ENCODE data around the gene CDC42SE1. TPM values are rescaled to one million over a fixed set of nuclear protein-coding genes. Genes with fewer than 3 reads are reported as not detected.

CDC42SE1 gene
- 10 to 100 TPM; 26.1 to 45.6 (median 30.5) TPM for total RNA-seq
- polyA plus RNA-seq, result 10 to 100 TPM; 28.6 to 34.1 TPM
- long read RNA-seq, donor 1, transcript CDC42SE1-201 (5 exons, 3,045 nt), result major isoform, 9 of 26 reads
- long read RNA-seq, donor 1, partial matches to known transcripts, result 3 of 26 reads
- long read RNA-seq, donor 1, other reads (novel, unspliced or antisense), result 13 of 26 reads
- long read RNA-seq, donor 2, transcript CDC42SE1-201 (5 exons, 3,045 nt), result major isoform, 15 of 35 reads
- long read RNA-seq, donor 2, partial matches to known transcripts, result 4 of 35 reads
- long read RNA-seq, donor 2, other reads (novel, unspliced or antisense), result 12 of 35 reads
- long read RNA-seq, donor 3, transcript CDC42SE1-201 (5 exons, 3,045 nt), result major isoform, 20 of 41 reads
- long read RNA-seq, donor 3, partial matches to known transcripts, result 2 of 41 reads
- long read RNA-seq, donor 3, other reads (novel, unspliced or antisense), result 17 of 41 reads

DNA sequence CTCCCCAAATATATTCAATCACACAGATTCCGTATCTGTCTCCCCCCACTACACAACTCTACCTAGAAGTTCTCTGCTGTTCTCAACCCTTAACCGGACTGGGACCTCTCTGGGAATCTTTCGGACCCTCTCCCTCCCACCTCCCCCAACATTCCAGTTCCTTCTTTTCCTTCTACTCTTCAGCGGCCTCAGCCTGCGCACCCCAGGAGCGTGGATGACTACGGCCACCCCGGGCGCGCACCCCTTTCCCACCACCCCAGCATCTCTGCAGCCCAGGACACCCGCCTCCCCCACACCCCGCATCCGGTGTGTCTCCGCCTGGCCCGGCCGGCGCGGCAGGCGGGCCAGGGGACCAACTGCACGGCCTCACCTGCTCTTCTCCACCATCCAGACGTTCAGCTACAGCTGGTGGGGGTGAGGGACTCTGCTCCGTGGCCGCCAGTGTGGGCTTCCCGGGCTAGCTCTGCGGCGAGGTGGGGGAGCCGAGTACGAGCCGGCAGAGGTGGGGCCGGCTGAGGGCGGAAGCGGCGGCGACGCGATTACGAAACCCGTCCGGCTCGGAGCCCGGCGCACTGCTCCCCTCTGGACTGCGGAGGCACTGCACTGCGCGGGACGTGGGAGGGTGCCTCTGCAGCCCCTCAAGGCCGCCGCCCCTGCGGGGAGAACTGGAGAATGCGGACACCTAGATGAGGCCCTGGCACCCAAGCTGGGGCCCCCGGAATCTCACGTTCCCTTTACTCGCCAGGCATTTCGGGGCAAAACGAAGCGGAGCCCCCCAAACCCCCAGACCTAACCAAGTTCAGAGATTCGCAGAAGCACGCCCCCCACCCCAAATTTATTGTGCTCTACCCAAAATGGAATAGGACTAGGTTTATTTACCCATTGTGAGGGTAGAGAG is at the start of gene CDC42SE1:
Gene CDC42SE1 (minus strand): TSS at position 514 of the 898 bp plus-strand sequence. CDS start 3,892 bp downstream, outside the sequence.
- intact Hi-C loops (cut with DNase I), result loop anchor here in 3 of 10 donors (1.0 to 10.0 kb wide), 4 partner anchors 11 to 55 kb away; partner anchors contain the start of genes MINDY1 (in 2 of the 3), PRUNE1 (in 2 of the 3) and GABPB2 (in 1 of the 3)
- H3K4me1 ChIP-seq, result peaks cover 16 to 67% (median 39%) of the 10 kb centered on the region in 9 donors
- TF ChIP-seq, protein P1, sequence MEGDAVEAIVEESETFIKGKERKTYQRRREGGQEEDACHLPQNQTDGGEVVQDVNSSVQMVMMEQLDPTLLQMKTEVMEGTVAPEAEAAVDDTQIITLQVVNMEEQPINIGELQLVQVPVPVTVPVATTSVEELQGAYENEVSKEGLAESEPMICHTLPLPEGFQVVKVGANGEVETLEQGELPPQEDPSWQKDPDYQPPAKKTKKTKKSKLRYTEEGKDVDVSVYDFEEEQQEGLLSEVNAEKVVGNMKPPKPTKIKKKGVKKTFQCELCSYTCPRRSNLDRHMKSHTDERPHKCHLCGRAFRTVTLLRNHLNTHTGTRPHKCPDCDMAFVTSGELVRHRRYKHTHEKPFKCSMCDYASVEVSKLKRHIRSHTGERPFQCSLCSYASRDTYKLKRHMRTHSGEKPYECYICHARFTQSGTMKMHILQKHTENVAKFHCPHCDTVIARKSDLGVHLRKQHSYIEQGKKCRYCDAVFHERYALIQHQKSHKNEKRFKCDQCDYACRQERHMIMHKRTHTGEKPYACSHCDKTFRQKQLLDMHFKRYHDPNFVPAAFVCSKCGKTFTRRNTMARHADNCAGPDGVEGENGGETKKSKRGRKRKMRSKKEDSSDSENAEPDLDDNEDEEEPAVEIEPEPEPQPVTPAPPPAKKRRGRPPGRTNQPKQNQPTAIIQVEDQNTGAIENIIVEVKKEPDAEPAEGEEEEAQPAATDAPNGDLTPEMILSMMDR (IDR thresholded peaks at IDR 0.05), result peak; percentile 63 to 95 (median 89)
- WGBS, 2 donors, result 1% methylated on average over 58 of the region's 58 CpGs
- H3K36me3 ChIP-seq, result peaks cover 0 to 31% (median 13%) of the 10 kb centered on the region in 9 donors
- H3K4me3 ChIP-seq, result peak within 1 kb of the TSS; percentile 47 to 93 (median 79)
- H3K27ac ChIP-seq, result peak within 1 kb of the TSS; percentile 80 to 100 (median 97)
- DNase-seq (peak; percentile 84 to 87), ATAC-seq (peak; percentile 93 to 96 (median 94))
- H3K27me3 ChIP-seq, result no peaks in the 10 kb centered on the region
- H3K9me3 ChIP-seq, result no peaks in the 10 kb centered on the region

DNA sequence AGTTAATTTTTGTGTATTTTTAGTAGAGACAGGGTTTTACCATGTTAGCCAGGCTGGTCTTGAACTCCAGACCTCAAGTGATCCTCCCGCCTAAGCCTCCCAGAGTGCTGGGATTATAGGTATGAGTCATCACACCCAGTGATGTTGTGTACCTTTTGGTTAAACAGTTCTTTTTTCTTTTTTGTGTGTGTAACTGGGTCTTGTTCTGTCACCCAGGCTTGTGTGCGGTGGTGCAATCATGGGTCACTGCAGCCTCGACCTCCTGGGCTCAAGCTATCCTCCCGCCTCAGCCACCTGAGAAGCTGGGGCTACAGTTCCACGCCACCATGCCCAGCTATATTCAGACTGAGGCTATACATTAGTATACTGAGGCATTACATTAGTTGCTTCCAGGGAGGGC is 48.9 kb upstream of the CDC42SE1 start:
- ATAC-seq (no peak), DNase-seq (no peak)
- Histone ChIP-seq H3K27me3 (no peaks in the 10 kb centered on the region), H3K27ac (no peak overlapping the region), H3K4me3 (no peak overlapping the region), H3K9me3 (no peaks in the 10 kb centered on the region), H3K36me3 (peaks cover 0 to 89% (median 28%) of the 10 kb centered on the region in 9 donors), H3K4me1 (no peaks in the 10 kb centered on the region)
- WGBS, 2 donors, result 96 to 97% methylated on average over 5 of the region's 5 CpGs
- intact Hi-C loops (cut with DNase I), result no loop called here
- TF ChIP-seq, protein P1 (IDR thresholded peaks at IDR 0.05), result no peak

- Histone ChIP-seq H3K4me1 (no peaks in the 10 kb centered on the region), H3K9me3 (no peaks in the 10 kb centered on the region), H3K27me3 (no peaks in the 10 kb centered on the region), H3K36me3 (peaks cover 0 to 89% (median 17%) of the 10 kb centered on the region in 9 donors), H3K4me3 (no peak overlapping the region), H3K27ac (no peak overlapping the region)
- 72 to 74% methylated on average over 2 of the region's 2 CpGs for WGBS, 2 donors
- TF ChIP-seq, protein P1 (IDR thresholded peaks at IDR 0.05), result no peak
- no peak for DNase-seq
- intact Hi-C loops (cut with DNase I), result no loop called here
- ATAC-seq, result no peak
Observed at GRCh38 chr1:151106894-151107293, 47.5 kb upstream of the CDC42SE1 start.

- Histone ChIP-seq H3K27ac (no peak overlapping the region), H3K36me3 (peaks cover 0 to 85% (median 17%) of the 10 kb centered on the region in 9 donors), H3K4me1 (no peaks in the 10 kb centered on the region), H3K27me3 (no peaks in the 10 kb centered on the region), H3K9me3 (no peaks in the 10 kb centered on the region), H3K4me3 (no peak overlapping the region)
- TF ChIP-seq, protein P1 (IDR thresholded peaks at IDR 0.05), result no peak
- ATAC-seq (no peak), DNase-seq (no peak)
- intact Hi-C loops (cut with DNase I), result loop anchor here in 3 of 10 donors (2.0 to 5.0 kb wide), 2 partner anchors 52 to 53 kb away; partner anchors contain the start of gene TNFAIP8L2 (in 3 of the 3)
Observed at GRCh38 chr1:151104630-151105029, 45.2 kb upstream of the CDC42SE1 start.
